ENCODE results near the gene SLIT3.

GRCh38 chr5:168882283-168882682, 418.7 kb downstream of the SLIT3 start:
- TF ChIP-seq CTCF (IDR thresholded peaks at IDR 0.05 in 2 of 3, conservative IDR thresholded peaks at IDR 0.05 in 1 of 3; ENCODE audit: borderline replicate concordance in 1 of 3, insufficient read depth in 1 of 3, low read depth in 2 of 3, low read length in 2 of 3) (no peak), REST (IDR thresholded peaks at IDR 0.05; ENCODE audit: low read depth) (no peak)

Data from HCT116 (cell line).